GM21360 (cell line): ENCODE data around the gene SLC35B1.
"Not testable (repeated sequence)": the region's sequence is repeated elsewhere in the genome, so short reads cannot be mapped to it uniquely, and the experiment has no call there.

Experiments
- ATAC-seq: cut with Tn5 transposase; IDR thresholded peaks from one replicate; pipeline ENCODE4 v1.9.1; 2021; ENCODE audit warnings: mild to moderate bottlenecking, moderate library complexity; ENCODE audit not compliant: unreplicated experiment

SLC35B1 gene

GRCh38 chr17:49734515-49735490 lies 27.0 kb upstream of the SLC35B1 start:
- ATAC-seq = no peak

GRCh38 chr17:49731435-49731831 lies 23.7 kb upstream of the SLC35B1 start:
- no peak for ATAC-seq

- no peak for ATAC-seq
These were observed 23.1 kb upstream of the SLC35B1 start for GRCh38 chr17:49730785-49731434.

- no peak for ATAC-seq
These were observed 22.5 kb upstream of the SLC35B1 start for GRCh38 chr17:49730078-49730784.

GRCh38 chr17:49729069-49729468 lies 21.3 kb upstream of the SLC35B1 start:
- ATAC-seq = no peak

GRCh38 chr17:49728425-49728824 lies 20.7 kb upstream of the SLC35B1 start:
- ATAC-seq = no peak

GRCh38 chr17:49727380-49727779 lies 19.6 kb upstream of the SLC35B1 start:
- no peak for ATAC-seq

- ATAC-seq = no peak
These were observed 17.8 kb upstream of the SLC35B1 start for GRCh38 chr17:49725452-49726130.

- not testable (repeated sequence) for ATAC-seq
These were observed 16.8 kb upstream of the SLC35B1 start for GRCh38 chr17:49724552-49724951.

GRCh38 chr17:49723423-49723822 lies 15.7 kb upstream of the SLC35B1 start:
- no peak for ATAC-seq

GRCh38 chr17:49722066-49722465 lies 14.3 kb upstream of the SLC35B1 start:
- no peak for ATAC-seq

- ATAC-seq = no peak
These were observed 9.7 kb upstream of the SLC35B1 start for GRCh38 chr17:49717371-49717861.

GRCh38 chr17:49716668-49717364 lies 9.1 kb upstream of the SLC35B1 start:
- ATAC-seq = no peak

GRCh38 chr17:49715717-49716279 lies 8.0 kb upstream of the SLC35B1 start:
- ATAC-seq = no peak

GRCh38 chr17:49715216-49715615 lies 7.5 kb upstream of the SLC35B1 start:
- no peak for ATAC-seq

GRCh38 chr17:49708515-49709183 lies 885 bp upstream of the SLC35B1 start:
- ATAC-seq = no peak

GRCh38 chr17:49707246-49707607 lies 537 bp downstream of the SLC35B1 start:
- no peak for ATAC-seq

- no peak for ATAC-seq
These were observed 2.5 kb downstream of the SLC35B1 start for GRCh38 chr17:49705254-49705653.

- ATAC-seq = no peak
These were observed 4.0 kb downstream of the SLC35B1 start for GRCh38 chr17:49703557-49704277.
